Muscle of leg (tissue), 11 donors: ENCODE results near the gene NRDE2. TPM values are rescaled to one million over a fixed set of nuclear protein-coding genes. Genes with fewer than 3 reads are reported as not detected.

ENCODE experiments used
- DNase-seq: peaks from one replicate; pipeline ENCODE4 v3.0.0; 2013
- H3K27ac ChIP-seq: one replicate; pipeline ENCODE4 v1.5.1; 2013; ENCODE audit warnings: mild to moderate bottlenecking, low read length, control low read depth
- H3K27me3 ChIP-seq: one replicate; pipeline ENCODE4 v1.6.1; 2013; ENCODE audit warnings: low read length; ENCODE audit not compliant: control insufficient read depth, insufficient read depth
- H3K36me3 ChIP-seq: one replicate; pipeline ENCODE4 v1.6.1; 2013; ENCODE audit warnings: low read length; ENCODE audit not compliant: control insufficient read depth, insufficient read depth
- H3K4me1 ChIP-seq: one replicate; pipeline ENCODE4 v1.6.1; 2013; ENCODE audit warnings: low read length; ENCODE audit not compliant: control insufficient read depth, insufficient read depth
- H3K4me3 ChIP-seq: one replicate; pipeline ENCODE4 v1.5.1; 2013; ENCODE audit warnings: low read length, control low read depth
- H3K9me3 ChIP-seq: replicated peaks from 2 replicates; pipeline ENCODE4 v1.6.1; 2013; ENCODE audit warnings: low read depth, low read length; ENCODE audit not compliant: control insufficient read depth
- WGBS: methylation state at CpG from one replicate; pipeline ENCODE4 v1.1.5; 2013; ENCODE audit warnings: missing lambda C conversion rate; ENCODE audit not compliant: insufficient coverage; 5-methylcytosine and 5-hydroxymethylcytosine counted together
- polyA plus RNA-seq, 8 donors: library from polyadenylated mRNA; unstranded; fragments of 120-200 nt; gene quantifications; one replicate each; pipeline versions ENCODE4 v1.2.1 to v1.2.3, GENCODE V29; 2013; ENCODE audit warnings: inconsistent platforms in 1 of 8, low replicate concordance in 1 of 8; ENCODE audit not compliant: insufficient read length in 8 of 8, insufficient read depth in 1 of 8
- total RNA-seq: library from RNA; stranded (reverse); fragments of 120-200 nt; gene quantifications from one replicate; pipeline ENCODE4 v1.2.4, GENCODE V29; 2013

NRDE2 gene
- total and polyA plus RNA-seq, 9 donors = 7.5 to 10.9 (median 8.8) TPM

GRCh38 chr14:90274019-90274418 is 57.7 kb downstream of the NRDE2 start:
- H3K36me3 ChIP-seq = peaks cover 76% of the 10 kb centered on the region
- DNase-seq = no peak
- WGBS = 63% methylated on average over 8 of the region's 9 CpGs
- H3K9me3 ChIP-seq = no peaks in the 10 kb centered on the region
- H3K4me1 ChIP-seq = no peaks in the 10 kb centered on the region
- peak overlapping the region; percentile 13 for H3K27ac ChIP-seq
- H3K27me3 ChIP-seq = no peaks in the 10 kb centered on the region
- H3K4me3 ChIP-seq = no peak overlapping the region

DNA sequence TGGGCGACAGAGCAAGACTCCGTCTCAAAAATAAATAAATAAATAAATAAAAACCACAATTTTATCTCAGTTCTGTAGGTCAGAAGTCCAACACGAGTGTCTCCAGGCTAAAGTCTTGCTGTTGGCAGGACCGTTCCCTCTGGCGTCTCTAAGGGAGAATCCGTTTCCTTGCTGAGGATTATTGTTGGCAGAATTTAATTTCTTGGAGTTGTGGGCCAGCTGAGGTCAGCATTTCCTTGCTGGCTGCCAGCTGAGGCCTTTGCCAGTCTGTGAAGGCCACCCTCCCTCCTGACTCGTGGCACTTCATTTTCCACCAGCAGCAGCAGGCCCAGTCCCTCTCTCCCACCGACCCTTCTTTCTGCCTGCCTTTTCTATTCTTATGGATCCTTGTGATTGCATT is 58.2 kb downstream of the NRDE2 start:
- H3K9me3 ChIP-seq = no peaks in the 10 kb centered on the region
- H3K4me3 ChIP-seq = no peak overlapping the region
- no peaks in the 10 kb centered on the region for H3K4me1 ChIP-seq
- 50% methylated on average over 6 of the region's 8 CpGs for WGBS
- peak; percentile 64 for DNase-seq
- H3K27ac ChIP-seq = no peak overlapping the region
- peaks cover 76% of the 10 kb centered on the region for H3K36me3 ChIP-seq
- H3K27me3 ChIP-seq = no peaks in the 10 kb centered on the region

DNA sequence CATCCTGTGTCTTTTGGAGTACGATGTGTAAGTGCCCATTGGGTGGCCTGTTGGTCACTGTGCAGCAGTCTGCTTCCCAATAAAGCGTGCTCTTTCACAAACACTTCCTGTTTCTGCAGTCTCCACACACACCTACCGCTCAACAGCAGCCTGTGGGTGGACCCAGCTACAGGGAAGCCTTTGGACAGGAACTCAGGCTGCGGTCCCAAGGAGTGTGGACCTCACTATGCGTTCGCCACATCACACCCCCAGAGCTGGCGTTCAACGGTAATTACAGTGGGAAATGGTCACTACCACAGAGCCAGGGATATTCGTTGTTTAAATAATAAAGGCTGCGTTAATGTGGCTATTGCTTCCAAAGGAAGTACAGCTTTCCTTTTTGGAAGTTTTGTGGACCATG is 59.2 kb downstream of the NRDE2 start:
- H3K27me3 ChIP-seq = no peaks in the 10 kb centered on the region
- H3K27ac ChIP-seq = peak overlapping the region; percentile 29
- H3K36me3 ChIP-seq = peaks cover 75% of the 10 kb centered on the region
- H3K4me1 ChIP-seq = no peaks in the 10 kb centered on the region
- DNase-seq = no peak
- 63% methylated on average over 5 of the region's 10 CpGs for WGBS
- no peak overlapping the region for H3K4me3 ChIP-seq
- no peaks in the 10 kb centered on the region for H3K9me3 ChIP-seq

DNA sequence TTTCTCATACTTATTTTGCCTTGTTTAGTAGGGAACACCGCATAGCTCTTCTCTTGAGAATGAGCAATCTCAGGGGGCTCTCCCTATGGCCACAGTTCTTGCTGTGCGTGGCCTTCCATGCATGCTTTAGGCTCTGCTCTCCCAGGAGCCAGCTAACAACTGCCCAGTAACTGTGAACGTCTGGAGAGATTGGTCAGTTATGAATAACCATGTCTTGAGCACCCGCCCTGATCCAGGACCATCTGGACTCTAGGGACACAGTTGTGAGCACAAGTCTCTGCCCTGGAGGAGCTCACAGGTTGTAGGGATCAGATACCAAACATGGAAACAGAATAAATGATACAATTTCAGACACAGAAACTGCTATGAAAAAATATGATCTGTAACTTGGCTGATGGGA is 63.3 kb downstream of the NRDE2 start:
- DNase-seq = no peak
- 92% methylated on average over 2 of the region's 4 CpGs for WGBS
- Histone ChIP-seq H3K27ac (no peak overlapping the region), H3K36me3 (peaks cover 78% of the 10 kb centered on the region), H3K27me3 (no peaks in the 10 kb centered on the region), H3K4me1 (no peaks in the 10 kb centered on the region), H3K9me3 (no peaks in the 10 kb centered on the region), H3K4me3 (no peak overlapping the region)

DNA sequence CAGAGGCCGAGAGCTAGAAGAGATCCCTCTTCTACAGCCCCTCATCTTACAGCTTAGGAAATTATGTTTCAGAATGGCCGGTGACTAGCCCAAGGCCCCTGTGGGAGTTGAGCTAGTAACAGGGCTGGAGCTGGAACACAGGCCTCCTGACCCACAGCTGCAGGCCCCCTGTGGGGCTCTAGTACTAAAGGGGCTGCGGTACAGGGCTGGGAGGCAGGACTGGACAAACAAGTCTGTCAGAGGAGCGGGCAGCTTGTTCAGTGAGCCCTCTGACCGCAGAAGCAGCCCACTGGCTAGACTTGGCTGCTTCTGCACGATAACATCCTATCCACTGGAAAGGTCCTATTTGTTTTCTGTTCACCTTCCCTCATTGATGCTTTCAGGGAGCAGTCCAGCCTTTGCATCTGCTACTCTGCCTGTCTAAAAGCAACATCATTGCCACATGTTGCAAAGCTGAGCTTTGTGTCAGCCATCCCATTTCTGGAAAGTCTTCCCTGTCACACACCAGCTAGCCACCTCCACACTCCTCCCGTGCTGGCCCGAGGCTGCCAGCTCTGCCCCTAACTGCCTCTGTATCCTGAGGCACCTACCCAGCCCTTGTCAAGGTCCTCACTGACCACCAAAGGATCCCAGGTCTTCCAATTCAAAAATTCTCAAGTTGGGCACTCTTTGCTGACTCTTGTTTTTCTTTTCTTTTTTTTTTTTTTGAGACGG is 65.1 kb downstream of the NRDE2 start:
- WGBS = 96% methylated on average over 7 of the region's 9 CpGs
- Histone ChIP-seq H3K36me3 (peaks cover 67% of the 10 kb centered on the region), H3K27me3 (no peaks in the 10 kb centered on the region), H3K9me3 (no peaks in the 10 kb centered on the region), H3K4me1 (no peaks in the 10 kb centered on the region), H3K4me3 (no peak overlapping the region), H3K27ac (no peak overlapping the region)
- DNase-seq = no peak

DNA sequence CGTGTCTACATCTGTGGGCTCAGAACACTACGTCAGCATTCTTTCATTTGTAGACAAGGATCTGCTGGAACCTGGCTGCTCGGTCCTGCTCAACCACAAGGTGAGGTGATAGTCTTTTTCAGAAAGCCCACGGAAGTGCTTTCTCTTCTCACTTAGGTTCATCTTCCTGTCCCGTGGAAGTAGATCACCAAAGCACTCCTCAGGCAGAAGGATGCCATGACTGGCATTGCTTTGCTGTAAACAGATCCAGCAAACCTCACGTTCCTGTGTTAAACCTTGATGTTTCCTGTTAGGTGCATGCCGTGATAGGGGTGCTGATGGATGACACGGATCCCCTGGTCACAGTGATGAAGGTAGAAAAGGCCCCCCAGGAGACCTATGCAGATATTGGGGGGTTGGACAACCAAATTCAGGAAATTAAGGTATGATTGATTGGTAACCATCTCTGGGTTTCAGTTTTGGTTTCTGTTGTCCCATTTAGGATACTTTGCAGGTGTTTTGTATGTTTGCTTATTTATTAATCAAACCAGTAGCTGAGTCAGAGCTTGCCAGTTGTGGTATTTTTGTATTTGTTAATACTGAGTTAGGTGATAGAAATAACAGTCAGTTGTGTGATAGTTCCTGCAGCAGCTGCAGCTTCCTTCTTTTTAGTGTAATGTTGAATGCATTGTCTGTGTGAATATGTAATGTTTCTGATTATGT is 67.8 kb downstream of the NRDE2 start:
- no peak overlapping the region for H3K4me3 ChIP-seq
- no peak overlapping the region for H3K27ac ChIP-seq
- DNase-seq = no peak
- no peaks in the 10 kb centered on the region for H3K4me1 ChIP-seq
- peaks cover 65% of the 10 kb centered on the region for H3K36me3 ChIP-seq
- H3K27me3 ChIP-seq = no peaks in the 10 kb centered on the region
- 91% methylated on average over 4 of the region's 8 CpGs for WGBS
- H3K9me3 ChIP-seq = no peaks in the 10 kb centered on the region

DNA sequence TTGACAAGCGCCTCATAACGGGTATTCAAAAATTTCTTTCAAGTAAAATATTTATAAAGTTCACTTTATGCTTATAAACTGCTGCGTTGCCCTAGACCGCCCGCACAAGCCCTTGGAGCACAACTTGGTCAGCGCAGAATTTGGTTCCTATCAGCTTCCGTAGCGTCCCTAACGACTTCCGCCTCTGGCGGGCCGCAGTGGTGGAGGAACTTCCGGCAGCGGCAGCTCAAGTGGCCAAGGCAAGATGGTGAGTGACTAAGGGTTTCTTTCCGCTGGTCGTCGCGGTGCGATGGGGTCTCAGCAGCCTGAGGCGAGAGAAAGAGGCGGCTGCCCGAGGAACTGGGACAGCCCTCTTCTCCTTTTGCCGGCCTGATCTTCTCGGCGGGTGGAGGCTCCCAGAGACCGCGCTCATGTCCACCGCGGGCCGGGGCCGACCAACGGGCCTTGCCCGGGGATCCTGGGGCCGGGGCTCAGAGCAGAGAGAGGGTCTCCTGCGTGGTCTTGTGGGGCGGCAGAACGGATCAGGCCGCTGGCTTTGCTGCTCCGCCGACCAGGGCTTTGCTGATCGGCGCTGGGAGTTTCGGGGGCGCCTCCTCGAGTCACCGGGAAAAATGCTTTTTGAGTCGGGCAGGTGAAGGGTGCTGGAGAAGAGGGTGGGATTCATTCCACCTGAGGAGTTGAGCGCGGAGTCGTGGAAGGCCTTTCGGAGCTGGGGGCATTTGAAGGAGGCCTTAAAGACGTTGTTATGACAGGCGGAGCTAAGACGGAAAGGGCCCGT is 75.2 kb downstream of the NRDE2 start, which contains the start of gene PSMC1:
Gene PSMC1, plus strand, starts transcription at position 200 of the 778 bp plus-strand sequence. Its CDS starts 45 bp downstream, at position 245.
- peaks cover 9% of the 10 kb centered on the region for H3K27me3 ChIP-seq
- under 1% methylated on average over 48 of the region's 55 CpGs for WGBS
- DNase-seq = peak; percentile 98
- H3K27ac ChIP-seq = peak within 1 kb of the TSS; percentile 70
- no peaks in the 10 kb centered on the region for H3K9me3 ChIP-seq
- H3K36me3 ChIP-seq = peaks cover 14% of the 10 kb centered on the region
- peak within 1 kb of the TSS; percentile 84 for H3K4me3 ChIP-seq
- H3K4me1 ChIP-seq = peaks cover 8% of the 10 kb centered on the region

DNA sequence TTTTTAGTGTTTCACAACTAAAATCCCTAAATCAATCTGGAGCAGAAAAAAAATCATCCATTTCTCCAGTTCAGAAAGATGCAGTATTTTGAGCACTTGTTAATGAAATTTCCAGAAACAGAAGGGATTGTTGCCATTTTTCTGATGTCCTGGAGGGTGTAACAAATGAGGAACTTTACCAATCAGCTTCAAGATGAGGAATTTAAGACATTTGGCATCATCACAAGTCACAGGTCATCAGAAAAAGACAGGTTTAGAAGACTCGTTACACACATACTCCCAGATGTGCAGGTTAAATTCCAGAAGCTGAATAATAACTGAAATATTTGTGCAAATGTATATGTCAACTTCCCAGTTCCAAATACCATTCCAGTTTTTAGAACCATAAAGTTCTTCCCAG is 75.9 kb downstream of the NRDE2 start:
- Histone ChIP-seq H3K4me1 (peaks cover 8% of the 10 kb centered on the region), H3K4me3 (peak overlapping the region; percentile 84), H3K27me3 (peaks cover 9% of the 10 kb centered on the region), H3K27ac (peak overlapping the region; percentile 70), H3K9me3 (no peaks in the 10 kb centered on the region), H3K36me3 (peaks cover 9% of the 10 kb centered on the region)
- peak; percentile 64 for DNase-seq
- WGBS = no CpG with 5 or more reads among the region's 1 CpG

- Histone ChIP-seq H3K9me3 (no peaks in the 10 kb centered on the region), H3K36me3 (no peaks in the 10 kb centered on the region), H3K27ac (no peak overlapping the region), H3K4me3 (no peak overlapping the region), H3K4me1 (peaks cover 8% of the 10 kb centered on the region), H3K27me3 (peaks cover 11% of the 10 kb centered on the region)
- DNase-seq = no peak
- WGBS = 93% methylated on average over 4 of the region's 8 CpGs
Observed at GRCh38 chr14:90253826-90254225, 77.9 kb downstream of the NRDE2 start.

DNA sequence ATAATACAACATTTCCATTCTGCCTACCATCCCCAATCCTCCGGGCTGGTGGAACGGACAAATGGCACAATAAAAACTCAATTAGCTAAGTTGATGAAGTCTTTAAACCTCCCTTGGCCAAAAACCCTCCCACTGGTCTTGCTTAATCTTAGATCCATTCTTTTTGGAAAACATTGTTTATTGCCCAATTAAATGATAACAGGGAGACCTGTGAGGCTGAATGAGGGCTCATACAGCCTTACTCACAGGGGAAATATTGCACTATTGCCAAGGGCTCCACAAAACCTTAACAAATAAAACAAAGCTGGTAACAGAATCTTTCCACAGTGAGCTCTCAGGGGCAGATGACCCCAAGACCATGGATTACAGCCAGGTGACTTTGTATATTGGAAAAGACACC is 83.1 kb downstream of the NRDE2 start:
- H3K27ac ChIP-seq = no peak overlapping the region
- no peaks in the 10 kb centered on the region for H3K4me1 ChIP-seq
- H3K9me3 ChIP-seq = no peaks in the 10 kb centered on the region
- DNase-seq = no peak
- no peaks in the 10 kb centered on the region for H3K36me3 ChIP-seq
- H3K27me3 ChIP-seq = peaks cover 4% of the 10 kb centered on the region
- no CpG with 5 or more reads among the region's 2 CpGs for WGBS
- H3K4me3 ChIP-seq = no peak overlapping the region
